Spleen (tissue), 11 donors: ENCODE measurements around the gene SLC6A8. TPM values are rescaled to one million over a fixed set of nuclear protein-coding genes. Genes with fewer than 3 reads are reported as not detected.

ENCODE experiments used
- DNase-seq: peaks from one replicate; pipeline ENCODE4 v3.0.0-alpha.2; 2020
- H3K27ac ChIP-seq, 8 donors: fragments of 200-600 bp; sonication (generic) in 7 of 8; 1 replicate in 4 of 8; 2 replicates in 4 of 8; pipeline versions ENCODE4 v1.5.0 to v1.8.0; 2016 to 2021; ENCODE audit warnings: inconsistent platforms in 4 of 8, mild to moderate bottlenecking in 4 of 8, moderate library complexity in 1 of 8
- H3K27me3 ChIP-seq, 7 donors: fragments of 200-600 bp; sonication (generic) in 6 of 7; replicated peaks in 1 of 7; 1 replicate in 4 of 7; 2 replicates in 3 of 7; pipeline versions ENCODE4 v1.5.0 to v1.8.0; 2016 to 2021; ENCODE audit warnings: inconsistent platforms in 3 of 7, mild to moderate bottlenecking in 1 of 7
- H3K36me3 ChIP-seq, 6 donors: fragments of 200-600 bp; sonication (generic) in 5 of 6; 1 replicate in 4 of 6; 2 replicates in 2 of 6; pipeline versions ENCODE4 v1.5.0 to v1.8.0; 2016 to 2021; ENCODE audit warnings: inconsistent platforms in 2 of 6
- H3K4me1 ChIP-seq, 6 donors: fragments of 200-600 bp; sonication (generic) in 5 of 6; 1 replicate in 3 of 6; 2 replicates in 3 of 6; pipeline versions ENCODE4 v1.5.0 to v1.8.0; 2016 to 2021; ENCODE audit warnings: inconsistent platforms in 3 of 6
- H3K4me3 ChIP-seq, 8 donors: fragments of 200-600 bp; sonication (generic) in 7 of 8; 1 replicate in 4 of 8; 2 replicates in 4 of 8; pipeline versions ENCODE4 v1.5.0 to v1.8.0; 2016 to 2021; ENCODE audit warnings: inconsistent platforms in 4 of 8, mild to moderate bottlenecking in 4 of 8, moderate library complexity in 2 of 8
- H3K9me3 ChIP-seq, 8 donors: fragments of 200-600 bp; sonication (generic) in 7 of 8; 1 replicate in 4 of 8; 2 replicates in 4 of 8; pipeline versions ENCODE4 v1.5.0 to v1.8.0; 2016 to 2021; ENCODE audit warnings: inconsistent platforms in 4 of 8
- CTCF ChIP-seq, 11 experiments: fragments of 200-600 bp in 7 of 11; fragments of 450-650 bp in 4 of 11; sonication (generic) in 4 of 11; IDR thresholded peaks in 8 of 11; conservative IDR thresholded peaks in 3 of 11; 1 replicate in 7 of 11; 2 replicates in 4 of 11; pipeline versions ENCODE4 v1.4.0 to v1.8.0; 2016 to 2021; ENCODE audit warnings: antibody characterized with exemption in 11 of 11, inconsistent platforms in 4 of 11, mild to moderate bottlenecking in 1 of 11
- POLR2A ChIP-seq, 3 donors: fragments of 450-650 bp; IDR thresholded peaks; one replicate each; pipeline ENCODE4 v1.5.1; 2017; ENCODE audit warnings: antibody characterized with exemption in 3 of 3, mild to moderate bottlenecking in 1 of 3
- POLR2AphosphoS5 ChIP-seq, 3 donors: sonication (generic); formaldehyde crosslinking; IDR thresholded peaks; one replicate each; pipeline ENCODE4 v1.5.1; 2017; ENCODE audit warnings: antibody characterized with exemption in 3 of 3
- WGBS, 5 donors: extraction: QIAGEN DNeasy Blood & Tissue Kit in 3 of 5; methylation state at CpG; one replicate each; pipeline versions ENCODE4 v1.1.5 to v1.1.7; 2013 to 2018; 5-methylcytosine and 5-hydroxymethylcytosine counted together
- intact Hi-C: fragments of 100-400 bp; cut with DNase I; formaldehyde crosslinking; loops from one replicate; pipeline ENCODE4 v1.15.0; 2023; ENCODE audit warnings: low total_unique reads
- polyA plus RNA-seq, 3 donors: library from polyadenylated mRNA; stranded (reverse); fragments of 200-250 nt; gene quantifications; one replicate each; pipeline ENCODE4 v1.2.1, GENCODE V29; 2013
- total RNA-seq, 7 donors: library from RNA; depleted of rRNA in 3 of 7; stranded (reverse); fragments of >200 nt in 3 of 7; fragmentation: NEBNext Ultra II Directional in 4 of 7; extraction: Animal tissue kit (Norgen Biotek cat#: 25700) in 4 of 7; gene quantifications; one replicate each; pipeline versions ENCODE4 v1.1.0 to v1.2.1, GENCODE V29; 2016 to 2021
- donor health status: healthy with polysubstance abuse.
- donor health status: DM: no; HTN: no; CAD: no; lungs with moderate emphysema.
- donor health status: DM: no; HTN: no; CAD: no.
- donor health status: Bipolar disorder and iron deficiency.
- donor health status: healthy.
- donor health status: DM: no; HTN: no; CAD: no.
- donor health status: DM: yes; HTN: yes; CAD: no.

The SLC6A8 gene
- total and polyA plus RNA-seq, 10 donors: 3.2 to 72.9 (median 9.6) TPM

GRCh38 chrX:153643431-153644351 lies 44.0 kb upstream of the SLC6A8 start:
- WGBS, 5 donors: 2 to 43% (median 15%) methylated on average over 39 to 76 of the region's 84 CpGs; no CpG with 5 or more reads in 1 of the 5 donors
- H3K27me3 ChIP-seq: peaks cover 0 to 93% (median 72%) of the 10 kb centered on the region in 7 donors
- peaks cover 4 to 50% (median 35%) of the 10 kb centered on the region in 6 donors for H3K4me1 ChIP-seq
- no peaks in the 10 kb centered on the region for H3K36me3 ChIP-seq
- peak overlapping the region in 1 of 8 donors; percentile 44 for H3K4me3 ChIP-seq
- TF ChIP-seq CTCF (IDR thresholded peaks at IDR 0.05 in 8 of 11, conservative IDR thresholded peaks at IDR 0.05 in 3 of 11) (peak in 1 of 11 experiments; percentile 11), POLR2AphosphoS5 (IDR thresholded peaks at IDR 0.05) (no peak)
- no peak overlapping the region for H3K27ac ChIP-seq
- no peaks in the 10 kb centered on the region for H3K9me3 ChIP-seq
- intact Hi-C loops: no loop called here
- DNase-seq: peak; percentile 66

GRCh38 chrX:153644356-153645125 lies 43.2 kb upstream of the SLC6A8 start:
- no peaks in the 10 kb centered on the region for H3K36me3 ChIP-seq
- peak overlapping the region in 1 of 8 donors; percentile 44 for H3K4me3 ChIP-seq
- H3K4me1 ChIP-seq: peaks cover 4 to 50% (median 35%) of the 10 kb centered on the region in 6 donors
- peak; percentile 62 for DNase-seq
- intact Hi-C loops: no loop called here
- H3K9me3 ChIP-seq: no peaks in the 10 kb centered on the region
- TF ChIP-seq POLR2A (IDR thresholded peaks at IDR 0.05) (no peak), CTCF (IDR thresholded peaks at IDR 0.05 in 8 of 11, conservative IDR thresholded peaks at IDR 0.05 in 3 of 11) (no peak), POLR2AphosphoS5 (IDR thresholded peaks at IDR 0.05) (no peak)
- 8 to 46% (median 15%) methylated on average over 3 to 46 of the region's 46 CpGs for WGBS, 5 donors
- peaks cover 0 to 97% (median 79%) of the 10 kb centered on the region in 7 donors for H3K27me3 ChIP-seq
- no peak overlapping the region for H3K27ac ChIP-seq

- H3K4me1 ChIP-seq: peaks cover 4 to 50% (median 35%) of the 10 kb centered on the region in 6 donors
- WGBS, 5 donors: 54 to 69% (median 62%) methylated on average over 6 of the region's 6 CpGs
- intact Hi-C loops: no loop called here
- H3K27me3 ChIP-seq: peaks cover 0 to 97% (median 81%) of the 10 kb centered on the region in 7 donors
- no peak for TF ChIP-seq CTCF (IDR thresholded peaks at IDR 0.05 in 8 of 11, conservative IDR thresholded peaks at IDR 0.05 in 3 of 11)
- TF ChIP-seq POLR2A (IDR thresholded peaks at IDR 0.05): no peak
- no peak for TF ChIP-seq POLR2AphosphoS5 (IDR thresholded peaks at IDR 0.05)
- no peaks in the 10 kb centered on the region for H3K36me3 ChIP-seq
- H3K4me3 ChIP-seq: no peak overlapping the region
- no peaks in the 10 kb centered on the region for H3K9me3 ChIP-seq
- no peak overlapping the region for H3K27ac ChIP-seq
- no peak for DNase-seq
These were observed 42.6 kb upstream of the SLC6A8 start for GRCh38 chrX:153645151-153645550.
